ENCODE results near the gene CHST13.

- TF ChIP-seq POLR2A (IDR thresholded peaks at IDR 0.05) (no peak), CTCF (IDR thresholded peaks at IDR 0.05) (no peak)
Observed at GRCh38 chr3:126518779-126519177, 5.2 kb upstream of the CHST13 start.

All from Peyer's patch (tissue), 4 donors.